Measurements from ENCODE around the gene FAM83B. TPM values are rescaled to one million over a fixed set of nuclear protein-coding genes. Genes with fewer than 3 reads are reported as not detected.
A peak's percentile ranks its signal among the peaks of the same experiment; 100 is the strongest.
"Not testable (repeated sequence)": the region's sequence is repeated elsewhere in the genome, so short reads cannot be mapped to it uniquely, and the experiment has no call there.

FAM83B gene
- total RNA-seq, 1 donor from 2014 or later, result not detected

DNA sequence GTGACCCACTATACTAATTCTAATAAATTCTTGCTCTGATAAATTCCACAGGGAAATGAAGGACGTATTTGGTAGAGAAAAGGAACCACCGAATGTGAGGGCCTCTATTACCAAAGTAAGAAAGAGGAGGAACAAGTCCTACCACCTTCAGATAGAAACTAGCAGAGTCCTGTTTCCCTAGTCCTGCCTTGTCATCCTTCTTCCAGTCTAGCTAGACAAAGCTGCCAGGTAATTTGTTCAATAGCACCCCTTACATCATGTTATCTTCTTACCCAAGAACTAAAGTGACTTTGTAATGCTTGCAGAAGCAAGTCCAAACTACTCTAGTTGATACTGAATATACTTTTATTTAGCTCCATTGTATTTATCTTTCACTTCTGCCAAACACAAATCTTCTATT, 29.3 kb upstream of the FAM83B start:
- Histone ChIP-seq H3K27me3 (ENCODE audit: control insufficient read depth in 3 of 3, insufficient read depth in 3 of 3, low read length in 3 of 3) (no peaks in the 10 kb centered on the region), H3K9me3 (ENCODE audit: control insufficient read depth in 3 of 3, low read length in 3 of 3) (no peaks in the 10 kb centered on the region), H3K27ac (ENCODE audit: low read depth, low read length) (no peak overlapping the region), H3K9ac (ENCODE audit: low read depth in 1 of 3, low read length in 3 of 3) (no peak overlapping the region), H3K4me1 (ENCODE audit: control insufficient read depth in 3 of 3, insufficient read depth in 3 of 3, low read length in 3 of 3) (no peaks in the 10 kb centered on the region), H3K4me3 (ENCODE audit: low read length in 3 of 3) (no peak overlapping the region), H3K36me3 (ENCODE audit: control insufficient read depth in 3 of 3, insufficient read depth in 3 of 3, low read length in 3 of 3) (no peaks in the 10 kb centered on the region)

DNA sequence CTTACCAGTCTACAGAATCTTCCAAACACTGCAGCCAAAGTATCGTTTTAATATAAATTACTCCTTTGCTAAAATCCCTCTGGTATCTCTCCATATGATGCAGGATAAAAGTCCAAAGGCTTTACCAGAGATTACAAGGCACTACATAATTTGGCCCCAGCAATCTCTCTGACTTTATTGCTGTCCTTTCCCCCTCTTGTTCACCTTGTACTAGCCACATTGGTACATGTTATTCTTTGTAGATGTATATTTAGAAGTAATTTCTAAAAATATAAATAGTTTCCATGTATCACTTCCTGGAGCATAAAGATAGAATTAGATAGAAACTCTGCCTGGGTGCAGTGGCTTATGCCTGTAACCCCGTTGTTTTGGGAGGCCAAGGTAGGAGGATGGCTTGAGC, 28.7 kb upstream of the FAM83B start:
- Histone ChIP-seq H3K9ac (ENCODE audit: low read depth in 1 of 3, low read length in 3 of 3) (no peak overlapping the region), H3K4me3 (ENCODE audit: low read length in 3 of 3) (no peak overlapping the region), H3K27ac (ENCODE audit: low read depth, low read length) (no peak overlapping the region), H3K4me1 (ENCODE audit: control insufficient read depth in 3 of 3, insufficient read depth in 3 of 3, low read length in 3 of 3) (no peaks in the 10 kb centered on the region), H3K36me3 (ENCODE audit: control insufficient read depth in 3 of 3, insufficient read depth in 3 of 3, low read length in 3 of 3) (no peaks in the 10 kb centered on the region), H3K9me3 (ENCODE audit: control insufficient read depth in 3 of 3, low read length in 3 of 3) (no peaks in the 10 kb centered on the region), H3K27me3 (ENCODE audit: control insufficient read depth in 3 of 3, insufficient read depth in 3 of 3, low read length in 3 of 3) (no peaks in the 10 kb centered on the region)

DNA sequence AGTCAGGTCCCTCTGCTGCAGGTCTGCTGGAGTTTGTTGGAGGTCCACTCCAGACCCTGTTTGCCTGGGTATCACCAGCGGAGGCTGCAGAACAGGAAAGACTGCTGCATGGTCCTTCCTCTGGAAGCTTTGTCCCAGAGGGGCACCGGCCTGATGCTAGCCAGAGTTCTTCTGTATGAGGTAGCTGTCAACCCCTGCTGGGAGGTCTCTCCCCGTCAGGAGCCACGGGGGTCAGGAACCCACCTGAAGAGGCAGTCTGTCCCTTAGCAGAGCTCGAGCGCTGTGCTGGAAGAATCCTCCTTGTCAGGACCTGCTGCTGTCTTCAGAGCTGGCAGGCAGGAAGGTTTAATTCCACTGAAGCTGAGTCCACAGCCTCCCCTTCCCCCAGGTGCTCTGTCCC, 22.3 kb upstream of the FAM83B start:
- not testable (repeated sequence) for H3K36me3 ChIP-seq (ENCODE audit: control insufficient read depth in 3 of 3, insufficient read depth in 3 of 3, low read length in 3 of 3); H3K27ac ChIP-seq (ENCODE audit: low read depth, low read length); H3K9me3 ChIP-seq (ENCODE audit: control insufficient read depth in 3 of 3, low read length in 3 of 3); H3K4me1 ChIP-seq (ENCODE audit: control insufficient read depth in 3 of 3, insufficient read depth in 3 of 3, low read length in 3 of 3); H3K27me3 ChIP-seq (ENCODE audit: control insufficient read depth in 3 of 3, insufficient read depth in 3 of 3, low read length in 3 of 3); H3K9ac ChIP-seq (ENCODE audit: low read depth in 1 of 3, low read length in 3 of 3); H3K4me3 ChIP-seq (ENCODE audit: low read length in 3 of 3)

DNA sequence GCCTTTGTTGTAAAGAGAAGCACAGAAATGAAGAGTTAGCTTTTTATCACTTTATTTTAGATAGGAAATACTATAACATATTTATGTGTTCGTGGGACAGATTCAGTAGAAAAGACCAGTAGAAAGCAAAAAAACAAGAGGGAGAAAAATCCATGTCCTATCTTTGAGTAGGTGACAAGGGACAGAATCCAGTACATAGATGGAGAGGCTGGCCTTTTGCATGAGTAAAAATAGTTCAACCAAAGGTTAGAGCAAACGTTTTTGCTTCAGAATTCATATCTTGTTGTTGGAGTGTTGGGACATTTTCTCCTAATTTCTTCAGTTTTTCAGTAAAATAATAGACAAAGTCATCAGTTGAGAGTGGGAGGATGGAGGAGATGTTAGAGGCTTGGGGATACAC, 19.6 kb upstream of the FAM83B start:
- Histone ChIP-seq H3K9ac (ENCODE audit: low read depth in 1 of 3, low read length in 3 of 3) (no peak overlapping the region), H3K4me1 (ENCODE audit: control insufficient read depth in 3 of 3, insufficient read depth in 3 of 3, low read length in 3 of 3) (no peaks in the 10 kb centered on the region), H3K36me3 (ENCODE audit: control insufficient read depth in 3 of 3, insufficient read depth in 3 of 3, low read length in 3 of 3) (no peaks in the 10 kb centered on the region), H3K4me3 (ENCODE audit: low read length in 3 of 3) (no peak overlapping the region), H3K27ac (ENCODE audit: low read depth, low read length) (no peak overlapping the region), H3K9me3 (ENCODE audit: control insufficient read depth in 3 of 3, low read length in 3 of 3) (no peaks in the 10 kb centered on the region), H3K27me3 (ENCODE audit: control insufficient read depth in 3 of 3, insufficient read depth in 3 of 3, low read length in 3 of 3) (no peaks in the 10 kb centered on the region)

DNA sequence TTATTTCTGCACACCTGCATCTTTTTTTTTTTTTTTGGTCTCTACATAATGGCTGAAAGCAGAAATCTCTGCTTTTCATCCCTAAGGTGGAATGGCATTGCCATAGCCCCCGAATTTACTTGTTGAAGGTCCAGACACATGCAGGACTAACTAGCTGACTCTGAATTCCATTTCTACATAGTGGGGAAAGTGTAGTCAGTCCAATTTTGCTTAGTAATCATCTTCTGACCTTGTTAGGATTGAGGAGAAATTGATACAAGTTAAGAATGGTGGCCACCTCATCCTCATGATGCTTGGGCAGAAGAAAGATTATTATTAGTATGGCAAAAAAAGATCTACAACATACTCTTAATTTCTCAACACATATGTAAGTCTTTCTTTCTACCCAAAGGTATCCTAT, 16.4 kb upstream of the FAM83B start:
- Histone ChIP-seq H3K27me3 (ENCODE audit: control insufficient read depth in 3 of 3, insufficient read depth in 3 of 3, low read length in 3 of 3) (no peaks in the 10 kb centered on the region), H3K9me3 (ENCODE audit: control insufficient read depth in 3 of 3, low read length in 3 of 3) (no peaks in the 10 kb centered on the region), H3K27ac (ENCODE audit: low read depth, low read length) (no peak overlapping the region)

DNA sequence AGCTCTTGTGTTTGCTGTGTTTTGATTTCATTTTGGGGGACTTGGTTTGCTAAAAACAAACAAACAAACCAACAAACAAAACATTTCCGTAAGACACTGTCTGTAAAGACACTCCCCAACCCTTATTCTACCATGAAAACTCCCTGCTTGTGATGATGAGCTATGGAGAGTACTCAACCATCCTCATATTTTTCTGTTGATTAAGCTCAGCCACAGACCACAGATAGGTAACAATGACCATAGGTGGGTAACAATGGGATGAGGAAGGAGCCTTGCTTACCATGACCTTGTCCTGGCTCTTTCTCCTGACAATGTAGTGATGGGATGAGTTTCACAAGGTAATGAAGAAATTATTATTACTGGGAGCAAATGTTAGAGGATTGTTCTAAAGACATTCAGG, 11.4 kb upstream of the FAM83B start:
- no peaks in the 10 kb centered on the region for H3K4me1 ChIP-seq (ENCODE audit: control insufficient read depth in 3 of 3, insufficient read depth in 3 of 3, low read length in 3 of 3)
- H3K4me3 ChIP-seq (ENCODE audit: low read length in 3 of 3), result no peak overlapping the region
- no peak overlapping the region for H3K27ac ChIP-seq (ENCODE audit: low read depth, low read length)
- no peak overlapping the region for H3K9ac ChIP-seq (ENCODE audit: low read depth in 1 of 3, low read length in 3 of 3)
- H3K9me3 ChIP-seq (ENCODE audit: control insufficient read depth in 3 of 3, low read length in 3 of 3), result no peaks in the 10 kb centered on the region
- H3K36me3 ChIP-seq (ENCODE audit: control insufficient read depth in 3 of 3, insufficient read depth in 3 of 3, low read length in 3 of 3), result no peaks in the 10 kb centered on the region
- H3K27me3 ChIP-seq (ENCODE audit: control insufficient read depth in 3 of 3, insufficient read depth in 3 of 3, low read length in 3 of 3), result no peaks in the 10 kb centered on the region

More for the DNA sequence above, 16.4 kb upstream of the FAM83B start:
- H3K36me3 ChIP-seq (ENCODE audit: control insufficient read depth in 3 of 3, insufficient read depth in 3 of 3, low read length in 3 of 3), result no peaks in the 10 kb centered on the region
- H3K4me1 ChIP-seq (ENCODE audit: control insufficient read depth in 3 of 3, insufficient read depth in 3 of 3, low read length in 3 of 3), result no peaks in the 10 kb centered on the region
- H3K4me3 ChIP-seq (ENCODE audit: low read length in 3 of 3), result no peak overlapping the region
- H3K9ac ChIP-seq (ENCODE audit: low read depth in 1 of 3, low read length in 3 of 3), result no peak overlapping the region

DNA sequence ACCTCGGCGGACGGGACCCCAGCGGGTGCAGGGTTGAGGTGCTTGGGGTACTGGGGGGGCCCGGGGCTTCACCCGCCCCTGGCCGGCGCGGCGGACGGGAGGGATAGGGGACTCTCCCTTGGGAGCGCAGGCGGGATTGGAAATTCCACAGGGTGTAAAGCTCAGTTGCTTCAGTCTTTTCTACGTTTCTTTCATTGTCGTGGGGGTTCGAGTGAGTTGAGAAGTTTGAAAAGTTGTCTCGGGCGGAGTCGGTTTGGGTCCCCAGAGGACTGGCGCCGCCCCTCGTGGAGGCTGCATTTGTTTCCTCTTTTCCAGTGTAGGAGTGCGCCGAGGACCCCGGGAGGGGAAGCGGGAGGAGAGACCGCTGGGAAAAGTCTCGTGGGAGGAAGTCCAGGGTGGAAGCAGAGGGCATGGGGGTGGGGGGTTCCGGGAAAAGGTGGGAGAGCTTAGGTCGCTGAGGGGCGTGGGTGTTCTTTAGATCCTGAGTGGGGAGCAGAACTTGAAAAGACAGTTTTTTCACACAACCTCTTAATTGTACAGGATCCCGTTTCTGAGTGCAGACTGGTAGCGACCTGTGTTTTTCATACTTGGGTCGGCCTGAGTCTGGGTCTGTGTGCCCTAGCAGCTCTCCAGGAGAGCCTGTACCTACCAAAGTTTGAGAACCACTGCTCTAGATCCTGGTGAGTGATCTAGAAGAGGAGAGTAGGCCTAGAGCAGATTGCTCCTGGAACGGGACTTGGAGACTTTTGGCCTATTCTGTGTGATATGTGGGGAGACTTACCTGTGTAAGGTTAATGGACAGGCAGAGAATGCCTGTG, 495 bp downstream of the FAM83B start:
- Histone ChIP-seq H3K4me1 (ENCODE audit: control insufficient read depth in 3 of 3, insufficient read depth in 3 of 3, low read length in 3 of 3) (peaks cover 0 to 7% (median 0%) of the 10 kb centered on the region in 3 donors), H3K36me3 (ENCODE audit: control insufficient read depth in 3 of 3, insufficient read depth in 3 of 3, low read length in 3 of 3) (no peaks in the 10 kb centered on the region), H3K9ac (ENCODE audit: low read depth in 1 of 3, low read length in 3 of 3) (peak overlapping the region in 2 of 3 donors; percentile 36 to 74), H3K9me3 (ENCODE audit: control insufficient read depth in 3 of 3, low read length in 3 of 3) (no peaks in the 10 kb centered on the region), H3K4me3 (ENCODE audit: low read length in 3 of 3) (peak overlapping the region; percentile 67 to 77 (median 69)), H3K27ac (ENCODE audit: low read depth, low read length) (no peak overlapping the region), H3K27me3 (ENCODE audit: control insufficient read depth in 3 of 3, insufficient read depth in 3 of 3, low read length in 3 of 3) (peaks cover 3 to 21% (median 17%) of the 10 kb centered on the region in 3 donors)

DNA sequence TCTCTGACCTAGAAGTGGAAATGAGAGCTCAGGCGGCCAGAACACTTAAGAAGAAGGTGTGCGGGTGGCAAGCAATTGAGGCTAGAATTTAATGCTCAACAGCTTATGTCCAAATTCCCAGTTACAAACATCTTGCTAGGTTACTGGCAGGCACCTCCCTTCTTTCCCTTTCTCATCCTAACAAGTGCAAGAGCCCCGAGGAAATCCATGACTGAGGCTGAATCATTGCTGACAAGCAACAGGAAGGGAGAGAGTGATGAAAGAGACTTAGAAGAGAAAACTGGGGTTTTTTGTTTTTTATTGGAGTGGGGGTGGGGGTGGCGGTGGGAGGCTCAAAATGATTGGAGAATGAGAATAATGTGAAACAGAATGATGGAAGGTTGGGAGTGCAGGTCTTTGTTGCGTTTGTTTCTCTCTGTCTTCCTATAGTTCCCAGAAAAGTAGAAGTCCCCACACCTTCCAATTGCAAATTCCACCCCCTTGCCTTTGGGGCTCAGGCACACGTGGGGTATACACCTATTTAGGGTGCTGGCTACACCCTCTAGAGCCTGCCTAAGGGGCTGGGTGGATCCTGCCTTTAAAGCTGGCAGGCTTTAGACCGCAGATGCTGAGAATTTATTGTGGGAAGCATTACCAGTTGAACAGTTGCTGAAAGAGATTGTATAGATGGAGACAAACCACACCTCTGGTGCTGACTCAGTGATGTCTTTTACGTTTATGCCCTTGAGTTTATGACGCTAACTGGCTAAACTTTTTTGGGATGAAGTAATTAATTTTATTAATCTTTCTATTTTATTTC, 1.4 kb downstream of the FAM83B start:
- Histone ChIP-seq H3K27me3 (ENCODE audit: control insufficient read depth in 3 of 3, insufficient read depth in 3 of 3, low read length in 3 of 3) (peaks cover 3 to 21% (median 17%) of the 10 kb centered on the region in 3 donors), H3K27ac (ENCODE audit: low read depth, low read length) (no peak overlapping the region), H3K9me3 (ENCODE audit: control insufficient read depth in 3 of 3, low read length in 3 of 3) (no peaks in the 10 kb centered on the region), H3K36me3 (ENCODE audit: control insufficient read depth in 3 of 3, insufficient read depth in 3 of 3, low read length in 3 of 3) (no peaks in the 10 kb centered on the region), H3K4me1 (ENCODE audit: control insufficient read depth in 3 of 3, insufficient read depth in 3 of 3, low read length in 3 of 3) (peaks cover 0 to 7% (median 0%) of the 10 kb centered on the region in 3 donors), H3K4me3 (ENCODE audit: low read length in 3 of 3) (no peak overlapping the region), H3K9ac (ENCODE audit: low read depth in 1 of 3, low read length in 3 of 3) (no peak overlapping the region)

DNA sequence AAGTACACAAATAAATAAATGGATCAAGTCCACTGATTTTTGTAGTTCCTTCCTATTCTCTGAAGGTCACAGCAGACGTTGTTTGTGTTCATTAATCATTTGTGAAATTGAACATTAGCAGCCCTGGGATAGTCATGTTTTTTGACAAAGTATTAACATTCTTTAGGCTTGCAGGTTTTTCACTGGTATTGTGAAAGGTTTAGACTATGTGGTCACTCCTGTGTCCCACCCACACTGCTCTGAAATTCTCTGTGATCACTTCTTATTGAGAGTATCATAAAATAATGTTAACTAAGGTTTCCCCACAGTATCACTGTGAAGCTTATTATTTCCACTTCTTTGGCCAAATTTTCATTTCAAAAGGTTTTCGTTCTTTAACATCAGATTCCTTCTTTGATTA, 3.5 kb downstream of the FAM83B start:
- H3K36me3 ChIP-seq (ENCODE audit: control insufficient read depth in 3 of 3, insufficient read depth in 3 of 3, low read length in 3 of 3), result no peaks in the 10 kb centered on the region
- H3K9ac ChIP-seq (ENCODE audit: low read depth in 1 of 3, low read length in 3 of 3), result no peak overlapping the region
- H3K27ac ChIP-seq (ENCODE audit: low read depth, low read length), result no peak overlapping the region
- peaks cover 3 to 18% (median 17%) of the 10 kb centered on the region in 3 donors for H3K27me3 ChIP-seq (ENCODE audit: control insufficient read depth in 3 of 3, insufficient read depth in 3 of 3, low read length in 3 of 3)
- no peaks in the 10 kb centered on the region for H3K9me3 ChIP-seq (ENCODE audit: control insufficient read depth in 3 of 3, low read length in 3 of 3)
- H3K4me1 ChIP-seq (ENCODE audit: control insufficient read depth in 3 of 3, insufficient read depth in 3 of 3, low read length in 3 of 3), result peaks cover 0 to 7% (median 0%) of the 10 kb centered on the region in 3 donors
- no peak overlapping the region for H3K4me3 ChIP-seq (ENCODE audit: low read length in 3 of 3)

DNA sequence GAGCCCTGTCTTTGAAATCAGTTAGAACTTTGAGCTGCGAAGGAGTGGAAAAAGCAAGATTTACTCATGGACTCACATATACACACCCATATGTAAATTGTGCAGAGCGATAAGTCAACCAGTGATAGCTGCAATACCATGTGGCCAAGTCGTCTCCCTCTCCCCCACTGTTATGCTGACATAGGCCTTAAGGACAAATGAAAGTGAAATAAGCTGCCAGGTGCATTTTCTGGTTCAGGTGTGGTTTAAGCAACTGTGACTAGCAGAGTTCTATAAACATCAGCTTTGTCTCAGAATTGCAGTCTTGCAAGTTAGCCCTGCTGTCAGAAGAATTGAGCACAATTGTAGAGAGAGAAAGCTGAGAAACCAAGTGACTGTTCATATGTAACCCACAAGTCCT, 9.6 kb downstream of the FAM83B start:
- no peak overlapping the region for H3K4me3 ChIP-seq (ENCODE audit: low read length in 3 of 3)
- no peaks in the 10 kb centered on the region for H3K4me1 ChIP-seq (ENCODE audit: control insufficient read depth in 3 of 3, insufficient read depth in 3 of 3, low read length in 3 of 3)
- no peaks in the 10 kb centered on the region for H3K27me3 ChIP-seq (ENCODE audit: control insufficient read depth in 3 of 3, insufficient read depth in 3 of 3, low read length in 3 of 3)
- H3K36me3 ChIP-seq (ENCODE audit: control insufficient read depth in 3 of 3, insufficient read depth in 3 of 3, low read length in 3 of 3), result no peaks in the 10 kb centered on the region
- no peak overlapping the region for H3K9ac ChIP-seq (ENCODE audit: low read depth in 1 of 3, low read length in 3 of 3)
- no peak overlapping the region for H3K27ac ChIP-seq (ENCODE audit: low read depth, low read length)
- no peaks in the 10 kb centered on the region for H3K9me3 ChIP-seq (ENCODE audit: control insufficient read depth in 3 of 3, low read length in 3 of 3)
